ENCODE data around the gene HYAL3.
"Not testable (repeated sequence)": the region's sequence is repeated elsewhere in the genome, so short reads cannot be mapped to it uniquely, and the experiment has no call there.

HYAL3 gene

GRCh38 chr3:50275996-50276761 lies 23.0 kb downstream of the HYAL3 start:
- Histone ChIP-seq H3K4me1 (ENCODE audit: control insufficient read depth, insufficient read depth, low read length) (peaks cover 26% of the 10 kb centered on the region), H3K4me3 (ENCODE audit: low read length) (no peak overlapping the region), H3K36me3 (ENCODE audit: control insufficient read depth, insufficient read depth, low read length) (no peaks in the 10 kb centered on the region), H3K27me3 (ENCODE audit: control insufficient read depth, insufficient read depth, low read length) (peaks cover 4% of the 10 kb centered on the region), H3K9me3 (ENCODE audit: control insufficient read depth, low read length) (no peaks in the 10 kb centered on the region), H3K9ac (ENCODE audit: low read length) (no peak overlapping the region)

GRCh38 chr3:50275141-50275995 lies 23.8 kb downstream of the HYAL3 start:
- Histone ChIP-seq H3K9ac (ENCODE audit: low read length) (no peak overlapping the region), H3K4me1 (ENCODE audit: control insufficient read depth, insufficient read depth, low read length) (peaks cover 34% of the 10 kb centered on the region), H3K36me3 (ENCODE audit: control insufficient read depth, insufficient read depth, low read length) (no peaks in the 10 kb centered on the region)

GRCh38 chr3:50274371-50275104 lies 24.7 kb downstream of the HYAL3 start:
- Histone ChIP-seq H3K27me3 (ENCODE audit: control insufficient read depth, insufficient read depth, low read length) (peaks cover 4% of the 10 kb centered on the region), H3K36me3 (ENCODE audit: control insufficient read depth, insufficient read depth, low read length) (no peaks in the 10 kb centered on the region), H3K4me3 (ENCODE audit: low read length) (no peak overlapping the region), H3K9me3 (ENCODE audit: control insufficient read depth, low read length) (no peaks in the 10 kb centered on the region), H3K4me1 (ENCODE audit: control insufficient read depth, insufficient read depth, low read length) (peaks cover 42% of the 10 kb centered on the region), H3K9ac (ENCODE audit: low read length) (no peak overlapping the region)

More at GRCh38 chr3:50275141-50275995, 23.8 kb downstream of the HYAL3 start:
- Histone ChIP-seq H3K27me3 (ENCODE audit: control insufficient read depth, insufficient read depth, low read length) (peaks cover 4% of the 10 kb centered on the region), H3K4me3 (ENCODE audit: low read length) (no peak overlapping the region), H3K9me3 (ENCODE audit: control insufficient read depth, low read length) (no peaks in the 10 kb centered on the region)

GRCh38 chr3:50273689-50274065 lies 25.5 kb downstream of the HYAL3 start:
- H3K9ac ChIP-seq (ENCODE audit: low read length): peak overlapping the region; percentile 57
- H3K4me1 ChIP-seq (ENCODE audit: control insufficient read depth, insufficient read depth, low read length): peaks cover 47% of the 10 kb centered on the region
- no peak overlapping the region for H3K4me3 ChIP-seq (ENCODE audit: low read length)
- no peaks in the 10 kb centered on the region for H3K36me3 ChIP-seq (ENCODE audit: control insufficient read depth, insufficient read depth, low read length)
- no peaks in the 10 kb centered on the region for H3K9me3 ChIP-seq (ENCODE audit: control insufficient read depth, low read length)
- peaks cover 4% of the 10 kb centered on the region for H3K27me3 ChIP-seq (ENCODE audit: control insufficient read depth, insufficient read depth, low read length)

GRCh38 chr3:50272911-50273688 lies 26.1 kb downstream of the HYAL3 start:
- Histone ChIP-seq H3K9ac (ENCODE audit: low read length) (peak overlapping the region; percentile 57), H3K9me3 (ENCODE audit: control insufficient read depth, low read length) (no peaks in the 10 kb centered on the region), H3K4me1 (ENCODE audit: control insufficient read depth, insufficient read depth, low read length) (peaks cover 52% of the 10 kb centered on the region), H3K36me3 (ENCODE audit: control insufficient read depth, insufficient read depth, low read length) (no peaks in the 10 kb centered on the region), H3K27me3 (ENCODE audit: control insufficient read depth, insufficient read depth, low read length) (peaks cover 4% of the 10 kb centered on the region), H3K4me3 (ENCODE audit: low read length) (peak overlapping the region; percentile 17)

GRCh38 chr3:50272538-50272910 lies 26.7 kb downstream of the HYAL3 start:
- not testable (repeated sequence) for H3K9ac ChIP-seq (ENCODE audit: low read length); H3K9me3 ChIP-seq (ENCODE audit: control insufficient read depth, low read length); H3K27me3 ChIP-seq (ENCODE audit: control insufficient read depth, insufficient read depth, low read length); H3K36me3 ChIP-seq (ENCODE audit: control insufficient read depth, insufficient read depth, low read length); H3K4me3 ChIP-seq (ENCODE audit: low read length)
- peaks cover 58% of the 10 kb centered on the region for H3K4me1 ChIP-seq (ENCODE audit: control insufficient read depth, insufficient read depth, low read length)

- Histone ChIP-seq H3K4me1 (ENCODE audit: control insufficient read depth, insufficient read depth, low read length) (peaks cover 68% of the 10 kb centered on the region), H3K27me3 (ENCODE audit: control insufficient read depth, insufficient read depth, low read length) (peaks cover 4% of the 10 kb centered on the region), H3K9ac (ENCODE audit: low read length) (peak overlapping the region; percentile 90), H3K4me3 (ENCODE audit: low read length) (no peak overlapping the region), H3K9me3 (ENCODE audit: control insufficient read depth, low read length) (no peaks in the 10 kb centered on the region), H3K36me3 (ENCODE audit: control insufficient read depth, insufficient read depth, low read length) (no peaks in the 10 kb centered on the region)
Measured at GRCh38 chr3:50271314-50271936, 27.8 kb downstream of the HYAL3 start.

GRCh38 chr3:50270422-50271224 lies 28.6 kb downstream of the HYAL3 start:
- H3K4me3 ChIP-seq (ENCODE audit: low read length): peak overlapping the region; percentile 71
- peak overlapping the region; percentile 90 for H3K9ac ChIP-seq (ENCODE audit: low read length)

GRCh38 chr3:50269977-50270413 lies 29.2 kb downstream of the HYAL3 start:
- H3K4me1 ChIP-seq (ENCODE audit: control insufficient read depth, insufficient read depth, low read length): peaks cover 82% of the 10 kb centered on the region
- H3K9ac ChIP-seq (ENCODE audit: low read length): peak overlapping the region; percentile 90
- no peaks in the 10 kb centered on the region for H3K27me3 ChIP-seq (ENCODE audit: control insufficient read depth, insufficient read depth, low read length)
- no peaks in the 10 kb centered on the region for H3K36me3 ChIP-seq (ENCODE audit: control insufficient read depth, insufficient read depth, low read length)
- peak overlapping the region; percentile 71 for H3K4me3 ChIP-seq (ENCODE audit: low read length)
- H3K9me3 ChIP-seq (ENCODE audit: control insufficient read depth, low read length): no peaks in the 10 kb centered on the region

More at GRCh38 chr3:50270422-50271224, 28.6 kb downstream of the HYAL3 start:
- Histone ChIP-seq H3K27me3 (ENCODE audit: control insufficient read depth, insufficient read depth, low read length) (no peaks in the 10 kb centered on the region), H3K9me3 (ENCODE audit: control insufficient read depth, low read length) (no peaks in the 10 kb centered on the region), H3K36me3 (ENCODE audit: control insufficient read depth, insufficient read depth, low read length) (no peaks in the 10 kb centered on the region), H3K4me1 (ENCODE audit: control insufficient read depth, insufficient read depth, low read length) (peaks cover 76% of the 10 kb centered on the region)

GRCh38 chr3:50269460-50269859 lies 29.7 kb downstream of the HYAL3 start:
- H3K4me3 ChIP-seq (ENCODE audit: low read length): peak overlapping the region; percentile 71
- H3K27me3 ChIP-seq (ENCODE audit: control insufficient read depth, insufficient read depth, low read length): no peaks in the 10 kb centered on the region
- no peaks in the 10 kb centered on the region for H3K36me3 ChIP-seq (ENCODE audit: control insufficient read depth, insufficient read depth, low read length)
- no peaks in the 10 kb centered on the region for H3K9me3 ChIP-seq (ENCODE audit: control insufficient read depth, low read length)
- H3K4me1 ChIP-seq (ENCODE audit: control insufficient read depth, insufficient read depth, low read length): peaks cover 84% of the 10 kb centered on the region
- H3K9ac ChIP-seq (ENCODE audit: low read length): peak overlapping the region; percentile 90

All from mucosa of stomach (tissue), 1 donor.